Activated T-cell treated with anti-CD3 and anti-CD28 coated beads, Interleukin-2, amount 50 U/mL, for 48 hours (primary cell): ENCODE data around the gene HSPB6.
"Not testable (repeated sequence)": the region's sequence is repeated elsewhere in the genome, so short reads cannot be mapped to it uniquely, and the experiment has no call there.

Experiments used
- DNase-seq, 2 experiments: peaks; one replicate each; pipeline ENCODE4 v3.0.0-alpha.2; 2020

Gene HSPB6

GRCh38 chr19:35756377-35757230 lies at the start of gene HSPB6:
Gene HSPB6, minus strand, starts transcription at chr19:35757029. Its CDS starts 21 bp downstream, at chr19:35757008.
- no peak for DNase-seq

GRCh38 chr19:35806597-35806996 lies 49.8 kb upstream of the HSPB6 start:
- DNase-seq, result no peak

GRCh38 chr19:35805526-35806102 lies 48.8 kb upstream of the HSPB6 start:
- DNase-seq, result no peak

- no peak for DNase-seq
Observed at GRCh38 chr19:35801828-35802227, 45.0 kb upstream of the HSPB6 start.

GRCh38 chr19:35797663-35798062 lies 40.8 kb upstream of the HSPB6 start:
- DNase-seq, result peak; percentile 31 to 49

GRCh38 chr19:35796645-35797542 lies 40.1 kb upstream of the HSPB6 start:
- no peak for DNase-seq

GRCh38 chr19:35795564-35795963 lies 38.7 kb upstream of the HSPB6 start:
- DNase-seq, result not testable (repeated sequence)

GRCh38 chr19:35793381-35794165 lies 36.7 kb upstream of the HSPB6 start:
- no peak for DNase-seq

- no peak for DNase-seq
Observed at GRCh38 chr19:35792888-35793287, 36.1 kb upstream of the HSPB6 start.

GRCh38 chr19:35792312-35792711 lies 35.5 kb upstream of the HSPB6 start:
- no peak for DNase-seq

- DNase-seq, result no peak
Observed at GRCh38 chr19:35791814-35792279, 35.0 kb upstream of the HSPB6 start.

GRCh38 chr19:35790981-35791813 lies 34.4 kb upstream of the HSPB6 start:
- DNase-seq, result peak; percentile 34 to 47

- no peak for DNase-seq
Observed at GRCh38 chr19:35789978-35790944, 33.4 kb upstream of the HSPB6 start.

- DNase-seq, result no peak
Observed at GRCh38 chr19:35789195-35789977, 32.6 kb upstream of the HSPB6 start.

- DNase-seq, result no peak
Observed at GRCh38 chr19:35788205-35788960, 31.6 kb upstream of the HSPB6 start.

GRCh38 chr19:35787227-35787799 lies 30.5 kb upstream of the HSPB6 start:
- DNase-seq, result no peak

GRCh38 chr19:35786299-35787160 lies 29.7 kb upstream of the HSPB6 start:
- no peak for DNase-seq
